Activated CD4-positive, CD25-positive, alpha-beta regulatory T cell treated with anti-CD3 and anti-CD28 coated beads, Interleukin-2, amount 50 U/mL, for 16 hours (primary cell): ENCODE data around the gene HNRNPH1.

Experiments
- DNase-seq: peaks from one replicate; pipeline ENCODE4 v3.0.0-alpha.2; 2020; ENCODE audit warnings: low read depth, low spot score

Gene HNRNPH1

DNA sequence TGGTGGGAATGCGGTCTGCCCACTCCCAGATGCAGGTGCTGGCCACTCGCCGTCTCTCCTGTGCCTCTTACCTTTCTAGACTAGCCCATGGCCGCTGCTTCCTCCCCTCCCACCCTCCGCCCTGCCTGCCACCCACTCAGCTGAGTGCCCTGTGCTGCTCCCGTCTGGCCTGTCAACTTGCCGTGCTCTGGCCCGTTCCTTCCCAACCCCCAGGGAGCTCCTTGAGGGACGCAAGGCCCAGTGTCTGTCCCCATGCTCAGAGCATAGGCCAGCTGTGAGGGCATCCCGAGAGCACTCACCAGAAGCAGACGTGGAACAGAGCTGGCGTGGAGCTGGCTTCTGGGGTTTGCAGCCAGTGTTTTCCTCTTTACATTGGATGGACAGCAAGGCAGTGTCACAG, 20.2 kb downstream of the HNRNPH1 start:
- no peak for DNase-seq

- no peak for DNase-seq
Observed at GRCh38 chr5:179601871-179602625, 21.4 kb downstream of the HNRNPH1 start.

GRCh38 chr5:179599973-179600372, 23.5 kb downstream of the HNRNPH1 start:
- no peak for DNase-seq

- no peak for DNase-seq
Observed at GRCh38 chr5:179599566-179599965, 23.9 kb downstream of the HNRNPH1 start.

DNA sequence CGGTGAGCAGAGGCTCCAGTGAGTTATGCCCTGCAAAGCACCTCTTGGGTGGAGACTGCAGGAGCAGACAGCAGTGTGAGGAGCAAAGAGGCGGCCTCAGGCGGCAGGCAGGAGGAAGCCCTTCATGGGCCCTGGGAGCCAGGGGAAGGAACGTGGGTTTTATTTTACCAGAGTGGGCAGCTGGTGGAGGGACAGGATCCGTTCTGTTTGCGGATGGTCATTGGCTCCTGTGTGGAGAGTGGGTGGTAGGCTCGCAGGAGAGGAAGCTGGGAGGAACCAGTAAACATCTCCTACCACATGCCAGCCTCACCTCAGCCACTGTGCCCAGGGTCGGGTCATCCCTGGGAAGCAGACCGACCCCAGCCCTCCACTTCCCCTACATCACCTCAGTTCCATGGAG, 24.4 kb downstream of the HNRNPH1 start:
- DNase-seq: no peak

- no peak for DNase-seq
Observed at GRCh38 chr5:179596421-179596820, 27.1 kb downstream of the HNRNPH1 start.

- no peak for DNase-seq
Observed at GRCh38 chr5:179595916-179596315, 27.6 kb downstream of the HNRNPH1 start.

DNA sequence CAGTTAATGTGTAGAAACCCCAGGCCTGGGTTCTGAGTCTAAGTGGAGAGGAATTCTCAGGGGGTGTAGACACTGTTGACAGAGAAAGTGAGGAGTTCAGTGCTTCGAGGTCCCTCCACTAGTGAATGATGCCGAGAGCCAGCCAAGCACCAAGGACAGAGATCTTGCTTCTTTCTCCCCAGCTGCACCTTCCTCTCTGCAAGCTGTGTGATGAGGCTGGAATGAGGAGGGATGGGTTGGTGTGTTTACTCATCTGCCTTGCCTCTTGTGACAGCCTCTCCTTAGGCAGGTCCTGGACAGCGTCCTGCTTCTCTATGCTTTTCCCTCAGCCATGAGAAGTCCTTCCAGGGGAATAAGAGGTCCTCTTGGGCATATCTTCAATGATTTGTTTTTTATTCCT, 35.3 kb downstream of the HNRNPH1 start:
- DNase-seq: no peak

- no peak for DNase-seq
Observed at GRCh38 chr5:179585941-179586401, 37.5 kb downstream of the HNRNPH1 start.

GRCh38 chr5:179577286-179577960, 46.0 kb downstream of the HNRNPH1 start:
- no peak for DNase-seq

- DNase-seq: no peak
Observed at GRCh38 chr5:179572386-179572785, 51.1 kb downstream of the HNRNPH1 start.

- no peak for DNase-seq
Observed at GRCh38 chr5:179568721-179569120, 54.8 kb downstream of the HNRNPH1 start.

GRCh38 chr5:179564526-179564925, 58.9 kb downstream of the HNRNPH1 start:
- DNase-seq: no peak
